Lower leg skin (tissue), 3 donors: ENCODE measurements around the gene NEAT1.

Experiments used
- POLR2A ChIP-seq, 2 donors: fragments of 450-650 bp; IDR thresholded peaks; one replicate each; pipeline ENCODE4 v1.6.1; 2016 to 2017; ENCODE audit warnings: antibody characterized with exemption in 2 of 2, mild to moderate bottlenecking in 1 of 2, moderate library complexity in 1 of 2
- TF ChIP-seq, protein P1 (sequence below), 3 donors: fragments of 450-650 bp; IDR thresholded peaks; one replicate each; pipeline ENCODE4 v1.5.1; 2016; ENCODE audit warnings: antibody characterized with exemption in 3 of 3, mild to moderate bottlenecking in 3 of 3, moderate library complexity in 2 of 3

DNA sequence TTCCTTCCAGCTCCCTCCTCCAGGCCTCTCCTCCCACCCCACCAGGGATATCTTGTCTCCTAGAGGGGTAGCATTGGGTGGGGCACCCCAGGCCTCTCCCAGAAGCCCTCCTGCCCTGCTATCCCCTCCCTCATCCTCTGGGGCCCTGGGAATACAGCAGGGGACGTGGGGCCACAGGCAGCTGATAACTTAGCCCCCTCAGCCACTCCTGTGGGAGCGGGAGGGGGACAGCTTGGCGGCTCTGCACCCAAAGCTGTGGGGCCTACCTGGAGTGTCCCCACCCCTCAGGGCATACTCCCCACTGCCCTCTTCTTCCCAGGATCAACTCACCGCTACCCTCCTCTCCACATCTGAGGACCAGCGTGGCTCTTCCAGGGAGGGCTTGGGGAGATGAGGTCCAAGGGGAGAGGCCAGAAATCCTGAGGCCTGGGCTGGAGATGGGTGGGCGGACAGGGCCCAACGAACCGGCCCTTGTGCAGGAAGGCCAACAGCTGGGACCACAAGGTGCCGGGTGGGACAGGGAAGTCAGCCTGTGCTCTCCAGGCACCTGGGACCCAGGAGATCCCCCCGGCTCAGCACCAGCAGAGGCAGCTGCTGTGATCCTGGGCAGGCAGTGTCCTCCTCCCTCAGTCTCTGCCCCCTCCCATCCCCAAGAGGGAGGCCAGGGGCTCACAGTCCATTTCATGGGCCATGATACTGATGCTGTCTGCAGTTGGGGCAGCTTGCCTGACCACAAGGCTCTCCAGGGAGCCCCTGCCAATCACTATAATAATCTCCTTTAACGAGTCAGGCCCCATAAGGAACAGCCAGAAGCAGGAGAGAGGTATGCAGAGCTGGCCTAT is 23.2 kb downstream of the NEAT1 start:
- no peak for TF ChIP-seq POLR2A (IDR thresholded peaks at IDR 0.05)
- TF ChIP-seq, protein P1, sequence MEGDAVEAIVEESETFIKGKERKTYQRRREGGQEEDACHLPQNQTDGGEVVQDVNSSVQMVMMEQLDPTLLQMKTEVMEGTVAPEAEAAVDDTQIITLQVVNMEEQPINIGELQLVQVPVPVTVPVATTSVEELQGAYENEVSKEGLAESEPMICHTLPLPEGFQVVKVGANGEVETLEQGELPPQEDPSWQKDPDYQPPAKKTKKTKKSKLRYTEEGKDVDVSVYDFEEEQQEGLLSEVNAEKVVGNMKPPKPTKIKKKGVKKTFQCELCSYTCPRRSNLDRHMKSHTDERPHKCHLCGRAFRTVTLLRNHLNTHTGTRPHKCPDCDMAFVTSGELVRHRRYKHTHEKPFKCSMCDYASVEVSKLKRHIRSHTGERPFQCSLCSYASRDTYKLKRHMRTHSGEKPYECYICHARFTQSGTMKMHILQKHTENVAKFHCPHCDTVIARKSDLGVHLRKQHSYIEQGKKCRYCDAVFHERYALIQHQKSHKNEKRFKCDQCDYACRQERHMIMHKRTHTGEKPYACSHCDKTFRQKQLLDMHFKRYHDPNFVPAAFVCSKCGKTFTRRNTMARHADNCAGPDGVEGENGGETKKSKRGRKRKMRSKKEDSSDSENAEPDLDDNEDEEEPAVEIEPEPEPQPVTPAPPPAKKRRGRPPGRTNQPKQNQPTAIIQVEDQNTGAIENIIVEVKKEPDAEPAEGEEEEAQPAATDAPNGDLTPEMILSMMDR (IDR thresholded peaks at IDR 0.05): no peak
